H9 (cell line): ENCODE results near the gene BAMBI. TPM values are rescaled to one million over a fixed set of nuclear protein-coding genes. Genes with fewer than 3 reads are reported as not detected.

Experiments
- DNase-seq: peaks from one replicate; pipeline ENCODE4 v3.0.0-alpha.2; 2017
- H2AFZ ChIP-seq: one replicate; pipeline ENCODE4 v1.6.1; 2013; ENCODE audit warnings: mild to moderate bottlenecking, low read length, control low read depth, moderate library complexity
- H2AK5ac ChIP-seq: 2 replicates; pipeline ENCODE4 v1.6.1; 2013; ENCODE audit warnings: low read length, control low read depth, mixed read lengths; ENCODE audit not compliant: insufficient read length
- H2BK120ac ChIP-seq: one replicate; pipeline ENCODE4 v1.6.1; 2013; ENCODE audit warnings: low read depth, mild to moderate bottlenecking, low read length, control low read depth, inconsistent platforms; ENCODE audit not compliant: poor library complexity, severe bottlenecking
- H2BK12ac ChIP-seq: 2 replicates; pipeline ENCODE4 v1.6.1; 2013; ENCODE audit warnings: low read length, control low read depth, mixed read lengths, low read depth; ENCODE audit not compliant: insufficient read length
- H2BK15ac ChIP-seq: 2 replicates; pipeline ENCODE4 v1.6.1; 2013; ENCODE audit warnings: low read depth, low read length, control low read depth
- H2BK20ac ChIP-seq: one replicate; pipeline ENCODE4 v1.6.1; 2013; ENCODE audit warnings: low read depth, mild to moderate bottlenecking, low read length, control low read depth, inconsistent platforms; ENCODE audit not compliant: poor library complexity, severe bottlenecking
- H2BK5ac ChIP-seq: 2 replicates; pipeline ENCODE4 v1.6.1; 2013; ENCODE audit warnings: low read length, control low read depth, mixed read lengths; ENCODE audit not compliant: insufficient read length
- H3K14ac ChIP-seq: 2 replicates; pipeline ENCODE4 v1.6.1; 2013; ENCODE audit warnings: low read length, control low read depth; ENCODE audit not compliant: insufficient read depth
- H3K18ac ChIP-seq: 2 replicates; pipeline ENCODE4 v1.6.1; 2013; ENCODE audit warnings: low read depth, mild to moderate bottlenecking, mixed read lengths, low read length, control low read depth; ENCODE audit not compliant: insufficient read length
- H3K23ac ChIP-seq: 2 replicates; pipeline ENCODE4 v1.6.1; 2013; ENCODE audit warnings: low read length, control low read depth, mixed read lengths, low read depth; ENCODE audit not compliant: insufficient read length
- H3K23me2 ChIP-seq: 2 replicates; pipeline ENCODE4 v1.6.1; 2013; ENCODE audit warnings: low read depth, mild to moderate bottlenecking, mixed read lengths, low read length, control low read depth; ENCODE audit not compliant: insufficient read length, poor library complexity, severe bottlenecking
- H3K27ac ChIP-seq: 2 replicates; pipeline ENCODE4 v1.5.1; 2013; ENCODE audit warnings: low read length, control low read depth, mixed read lengths, low read depth; ENCODE audit not compliant: insufficient read length
- H3K27me3 ChIP-seq: 2 replicates; pipeline ENCODE4 v1.6.1; 2013; ENCODE audit warnings: low read length, control low read depth, inconsistent platforms; ENCODE audit not compliant: insufficient read depth
- H3K4ac ChIP-seq: 2 replicates; pipeline ENCODE4 v1.6.1; 2013; ENCODE audit warnings: low read depth, mild to moderate bottlenecking, control low read depth, inconsistent platforms, low read length, moderate library complexity
- H3K4me1 ChIP-seq: 2 replicates; pipeline ENCODE4 v1.6.1; 2013; ENCODE audit warnings: low read length, control low read depth, inconsistent platforms; ENCODE audit not compliant: insufficient read depth
- H3K4me2 ChIP-seq: 2 replicates; pipeline ENCODE4 v1.6.1; 2013; ENCODE audit warnings: low read length, control low read depth, mixed read lengths; ENCODE audit not compliant: insufficient read length, insufficient read depth
- H3K56ac ChIP-seq: 2 replicates; pipeline ENCODE4 v1.6.1; 2013; ENCODE audit warnings: low read depth, mild to moderate bottlenecking, mixed read lengths, low read length, control low read depth; ENCODE audit not compliant: insufficient read length
- H3K79me1 ChIP-seq: 2 replicates; pipeline ENCODE4 v1.6.1; 2013; ENCODE audit warnings: low read depth, mild to moderate bottlenecking, moderate library complexity, low read length, control low read depth, inconsistent platforms; ENCODE audit not compliant: insufficient read depth, poor library complexity, severe bottlenecking
- H3K79me2 ChIP-seq: 2 replicates; pipeline ENCODE4 v1.6.1; 2013; ENCODE audit warnings: low read length, control low read depth, inconsistent platforms; ENCODE audit not compliant: insufficient read depth
- H3K9ac ChIP-seq: 2 replicates; pipeline ENCODE4 v1.6.1; 2013; ENCODE audit warnings: low read length, control low read depth, mixed read lengths; ENCODE audit not compliant: insufficient read length; ENCODE audit errors: extremely low read depth
- H3K9me3 ChIP-seq: one replicate; pipeline ENCODE4 v1.6.1; 2013; ENCODE audit warnings: low read depth, low read length, inconsistent platforms; ENCODE audit not compliant: control insufficient read depth
- H3T11ph ChIP-seq: one replicate; pipeline ENCODE4 v1.6.1; 2013; ENCODE audit warnings: mild to moderate bottlenecking, low read length, control low read depth, inconsistent platforms
- H4K20me1 ChIP-seq: one replicate; pipeline ENCODE4 v1.6.1; 2013; ENCODE audit not compliant: control insufficient read depth, insufficient read length, insufficient read depth
- H4K5ac ChIP-seq: 2 replicates; pipeline ENCODE4 v1.6.1; 2013; ENCODE audit warnings: low read depth, mild to moderate bottlenecking, mixed read lengths, low read length, control low read depth; ENCODE audit not compliant: insufficient read length
- H4K8ac ChIP-seq: replicated peaks from 2 replicates; pipeline ENCODE4 v1.6.1; 2013; ENCODE audit warnings: low read length, control low read depth, mixed read lengths, low read depth; ENCODE audit not compliant: insufficient read length
- H4K91ac ChIP-seq: 2 replicates; pipeline ENCODE4 v1.6.1; 2013; ENCODE audit warnings: low read depth, mild to moderate bottlenecking, moderate library complexity, mixed read lengths, low read length, control low read depth; ENCODE audit not compliant: insufficient read length
- H3K27ac Mint-ChIP-seq, 3 experiments: 2 replicates in 2 of 3; 3 replicates in 1 of 3; pipeline ENCODE4 v1.8.0; 2020 to 2021; ENCODE audit warnings: mixed read lengths in 3 of 3, mild to moderate bottlenecking in 1 of 3, moderate library complexity in 1 of 3
- H3K27me3 Mint-ChIP-seq: 2 replicates; pipeline ENCODE4 v1.8.0; 2021; ENCODE audit warnings: low read depth, mild to moderate bottlenecking, moderate library complexity, mixed read lengths
- H3K36me3 Mint-ChIP-seq, 3 experiments: 2 replicates in 2 of 3; 3 replicates in 1 of 3; pipeline ENCODE4 v1.8.0; 2020 to 2021; ENCODE audit warnings: low read depth in 3 of 3, mixed read lengths in 3 of 3; ENCODE audit not compliant: insufficient read depth in 1 of 3
- H3K4me1 Mint-ChIP-seq, 2 experiments: 2 replicates each; pipeline ENCODE4 v1.8.0; 2020; ENCODE audit warnings: mixed read lengths in 2 of 2
- H3K4me3 Mint-ChIP-seq, 2 experiments: 2 replicates in 1 of 2; 3 replicates in 1 of 2; pipeline ENCODE4 v1.8.0; 2020 to 2021; ENCODE audit warnings: mild to moderate bottlenecking in 2 of 2, mixed read lengths in 2 of 2, moderate library complexity in 1 of 2
- H3K9me3 Mint-ChIP-seq, 2 experiments: 2 replicates in 1 of 2; 3 replicates in 1 of 2; pipeline ENCODE4 v1.8.0; 2020; ENCODE audit warnings: mild to moderate bottlenecking in 2 of 2, mixed read lengths in 2 of 2, moderate library complexity in 1 of 2
- CTCF ChIP-seq: fragments of 200-600 bp; sonication (generic); conservative IDR thresholded peaks from 3 replicates; pipeline ENCODE4 v1.8.0; 2021; ENCODE audit warnings: antibody characterized with exemption, mild to moderate bottlenecking
- WGBS: extraction: QIAGEN DNeasy Blood & Tissue Kit; methylation state at CpG from one replicate; pipeline ENCODE4 v1.1.7; 2013; ENCODE audit warnings: missing lambda C conversion rate, low lambda C conversion rate, mixed read lengths; ENCODE audit not compliant: insufficient read length; ENCODE audit errors: extremely low coverage; 5-methylcytosine and 5-hydroxymethylcytosine counted together
- total RNA-seq: library from RNA; stranded (reverse); gene quantifications from 2 replicates; pipeline ENCODE4 v1.2.1, GENCODE V29; 2021

The BAMBI gene
- total RNA-seq, 1 experiment from 2014 or later: 16.8 TPM

GRCh38 chr10:28632584-28632945 lies 44.8 kb upstream of the BAMBI start:
- peaks cover 3% of the 10 kb centered on the region; the same call in 1 of the 2 replicates for H3K27me3 Mint-ChIP-seq
- H4K20me1 ChIP-seq: no peaks in the 10 kb centered on the region
- peak overlapping the region; percentile 10 for H2BK120ac ChIP-seq
- H3K23ac ChIP-seq: no peak overlapping the region
- H3T11ph ChIP-seq: no peak overlapping the region
- no peak overlapping the region for H4K8ac ChIP-seq
- TF ChIP-seq CTCF: no peak
- H4K91ac ChIP-seq: no peak overlapping the region
- no peaks in the 10 kb centered on the region for H3K4me1 ChIP-seq
- no peak overlapping the region for H2BK15ac ChIP-seq
- H3K27me3 ChIP-seq: no peaks in the 10 kb centered on the region
- no peak overlapping the region for H3K27ac ChIP-seq
- no peaks in the 10 kb centered on the region for H3K9me3 ChIP-seq
- H2BK20ac ChIP-seq: no peak overlapping the region
- no peak overlapping the region for H3K9ac ChIP-seq
- no peak overlapping the region for H2BK12ac ChIP-seq
- H3K4me2 ChIP-seq: no peak overlapping the region
- no peak overlapping the region for H3K27ac Mint-ChIP-seq
- no peak overlapping the region for H3K4ac ChIP-seq
- no peak overlapping the region for H2AK5ac ChIP-seq
- no peak overlapping the region for H3K14ac ChIP-seq
- no peak overlapping the region for H2AFZ ChIP-seq
- H3K79me1 ChIP-seq: no peaks in the 10 kb centered on the region
- H4K5ac ChIP-seq: no peak overlapping the region
- H3K18ac ChIP-seq: no peak overlapping the region
- H3K4me3 Mint-ChIP-seq: no peak overlapping the region
- no peaks in the 10 kb centered on the region for H3K23me2 ChIP-seq
- DNase-seq: no peak
- H2BK5ac ChIP-seq: no peak overlapping the region
- no peaks in the 10 kb centered on the region for H3K79me2 ChIP-seq
- no peak overlapping the region for H3K56ac ChIP-seq
- H3K4me1 Mint-ChIP-seq: peaks cover 4 to 7% of the 10 kb centered on the region in 2 experiments; a peak in 2 of 4 replicates
- H3K9me3 Mint-ChIP-seq: no peaks in the 10 kb centered on the region; a peak in 1 of 5 replicates
- WGBS: no CpG with 5 or more reads among the region's 1 CpG
- H3K36me3 Mint-ChIP-seq: no peaks in the 10 kb centered on the region
